Suppressor macrophage (primary cell): ENCODE data around the gene KIRREL3.

ENCODE experiments used
- DNase-seq, 4 experiments: peaks; one replicate each; pipeline ENCODE4 v3.0.0-alpha.2; 2020 to 2022

The KIRREL3 gene

DNA sequence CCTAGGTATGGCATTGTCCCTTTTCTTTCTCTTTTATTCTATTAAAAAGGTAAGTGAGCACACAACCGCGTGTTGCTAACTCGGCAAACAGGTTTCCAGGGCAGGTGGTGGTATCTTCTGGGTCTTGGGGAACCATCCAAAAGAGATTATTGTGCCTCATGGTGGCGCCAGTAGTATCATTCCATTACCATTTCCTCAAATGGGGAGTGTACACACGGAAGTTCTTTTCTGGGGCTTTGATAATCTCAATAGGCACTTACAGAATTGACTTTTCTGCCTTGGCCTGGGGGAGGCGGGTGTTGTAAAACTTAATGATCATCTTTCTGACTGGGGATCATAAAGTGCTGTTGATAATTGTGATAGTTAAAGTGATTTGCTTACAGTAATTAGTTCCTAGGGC lies 234.1 kb downstream of the KIRREL3 start:
- DNase-seq = no peak

DNA sequence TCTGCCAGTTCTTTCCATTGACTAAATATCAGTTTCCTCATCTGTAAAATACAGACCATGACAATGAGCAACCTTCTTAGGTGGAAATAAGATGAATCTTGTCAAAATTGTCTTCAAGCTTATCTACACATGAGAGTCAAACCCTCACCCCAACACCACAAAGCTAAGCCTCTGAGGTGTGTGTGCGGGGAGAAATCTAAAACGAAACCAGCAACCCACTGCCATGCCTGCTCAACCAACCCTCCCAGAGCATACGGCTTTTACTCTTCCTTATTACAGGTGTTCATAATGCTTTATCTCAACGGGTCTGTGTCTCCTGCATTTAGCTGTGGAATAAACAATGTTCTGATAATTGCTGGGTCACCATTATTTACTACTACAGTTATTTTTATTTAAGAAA lies 235.4 kb downstream of the KIRREL3 start:
- DNase-seq = no peak

DNA sequence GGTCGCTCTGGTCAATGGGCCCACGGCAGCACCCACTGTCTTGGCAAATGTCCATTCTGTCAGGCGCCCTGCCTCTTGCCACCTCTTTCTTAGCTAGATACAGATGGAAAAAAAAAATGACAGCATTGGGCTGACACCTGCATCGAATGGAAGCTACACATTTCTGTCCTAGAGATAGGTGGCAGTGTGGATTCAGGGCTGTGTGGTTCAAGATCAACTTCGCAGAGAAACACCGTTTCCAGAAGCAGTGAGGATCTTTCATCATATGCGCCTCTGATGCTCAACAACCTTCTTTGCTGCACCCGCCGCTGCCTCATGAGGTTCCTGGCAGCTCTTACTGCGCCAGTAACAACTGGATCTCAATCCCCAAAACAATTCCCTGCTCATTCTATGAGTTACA lies 236.3 kb downstream of the KIRREL3 start:
- no peak for DNase-seq

DNA sequence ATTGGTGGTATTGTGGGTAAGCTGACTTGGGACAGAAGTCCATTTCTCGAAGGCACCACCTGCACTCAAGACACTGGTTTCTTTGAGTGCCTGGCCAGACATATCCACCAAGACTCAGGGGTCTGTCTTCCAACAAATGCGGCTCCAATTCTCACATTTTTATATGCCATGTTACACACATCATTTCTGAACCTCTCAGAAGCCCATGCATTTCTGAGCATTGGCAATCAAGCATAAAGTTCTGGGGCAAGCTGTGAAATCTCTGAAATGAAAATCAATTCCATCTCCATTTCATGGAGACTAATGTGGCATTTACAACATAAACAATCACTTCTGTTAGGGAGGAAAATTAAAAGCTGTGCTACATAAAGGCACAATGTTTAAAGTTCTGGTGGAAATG lies 243.7 kb downstream of the KIRREL3 start:
- DNase-seq = no peak

DNA sequence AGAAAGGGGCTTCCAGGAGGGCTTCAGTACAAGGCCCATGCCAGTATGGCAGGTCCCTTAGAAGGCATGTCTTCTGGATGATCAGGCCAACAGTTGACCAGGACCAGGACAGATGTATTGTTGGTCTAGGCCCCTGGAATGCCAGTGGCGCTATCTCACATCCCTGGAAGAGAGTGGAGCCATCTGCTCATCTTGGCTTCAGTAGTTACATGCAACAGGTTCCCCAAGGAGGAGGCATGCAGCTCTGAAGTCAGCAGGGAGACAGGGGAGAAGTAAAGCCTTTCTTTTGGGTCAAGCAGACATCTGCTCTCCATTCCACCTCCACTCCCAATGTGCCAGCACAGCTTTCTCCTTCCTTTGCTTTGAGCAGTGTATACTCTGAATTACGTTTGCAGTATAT lies 244.1 kb downstream of the KIRREL3 start:
- no peak for DNase-seq

DNA sequence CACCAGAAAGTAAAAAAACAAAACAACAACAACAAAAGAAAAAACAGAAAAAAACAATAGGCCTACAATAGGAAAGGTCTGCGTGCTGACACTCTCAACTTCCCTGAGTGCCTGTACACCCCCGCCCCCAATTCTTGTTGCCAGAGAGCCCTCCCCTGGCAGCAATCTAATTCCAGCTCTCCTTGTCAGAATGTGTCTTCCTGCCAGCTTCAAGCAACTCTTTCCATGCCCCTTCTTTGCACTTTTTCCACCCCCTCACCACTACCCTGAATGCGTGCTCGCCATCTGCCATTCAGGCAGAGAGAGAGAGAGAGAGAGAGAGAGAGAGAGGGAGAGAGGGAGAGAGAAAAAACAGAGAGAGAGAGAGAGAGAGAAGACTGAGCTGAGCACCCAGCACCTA lies 245.0 kb downstream of the KIRREL3 start:
- DNase-seq = no peak

DNA sequence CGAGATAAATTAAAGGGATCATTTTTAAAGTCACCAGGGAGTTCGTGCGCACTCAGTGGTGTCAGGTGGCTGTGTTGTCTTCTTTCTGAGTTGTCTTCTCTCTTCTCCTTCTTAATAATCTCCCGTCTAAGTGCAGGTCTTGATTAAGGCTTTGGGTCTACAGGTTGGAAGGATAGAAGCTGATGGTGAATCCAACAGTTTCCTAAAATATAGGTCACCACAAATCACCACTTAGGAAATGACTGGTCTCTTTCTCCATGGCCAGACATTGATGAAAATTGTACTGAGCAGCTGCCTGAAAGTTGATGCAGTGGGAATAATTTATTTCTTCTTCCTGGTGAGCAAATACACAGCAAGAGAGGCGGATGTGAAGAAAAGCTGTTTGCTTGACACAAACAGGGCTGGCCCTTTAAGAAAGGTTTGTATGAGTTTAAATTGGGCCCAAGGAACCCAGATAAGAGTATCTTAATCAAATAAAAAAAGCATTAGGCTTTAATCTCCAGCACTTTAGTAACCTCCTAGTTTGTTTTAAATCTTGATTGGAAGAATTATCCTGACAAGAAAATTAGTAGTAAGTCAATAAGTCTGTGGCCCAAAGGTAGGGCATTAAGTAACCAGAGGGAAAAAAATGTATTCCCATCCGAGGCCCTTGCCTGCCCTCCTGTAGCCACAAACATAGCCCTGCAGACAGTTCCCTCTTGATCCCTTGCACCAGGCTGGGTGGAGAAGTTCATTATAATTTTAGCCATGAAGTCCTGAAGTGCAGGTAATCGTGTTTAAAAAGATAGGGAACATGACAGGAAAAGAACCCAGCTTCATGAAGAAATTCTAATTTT lies 245.8 kb downstream of the KIRREL3 start:
- DNase-seq = no peak

DNA sequence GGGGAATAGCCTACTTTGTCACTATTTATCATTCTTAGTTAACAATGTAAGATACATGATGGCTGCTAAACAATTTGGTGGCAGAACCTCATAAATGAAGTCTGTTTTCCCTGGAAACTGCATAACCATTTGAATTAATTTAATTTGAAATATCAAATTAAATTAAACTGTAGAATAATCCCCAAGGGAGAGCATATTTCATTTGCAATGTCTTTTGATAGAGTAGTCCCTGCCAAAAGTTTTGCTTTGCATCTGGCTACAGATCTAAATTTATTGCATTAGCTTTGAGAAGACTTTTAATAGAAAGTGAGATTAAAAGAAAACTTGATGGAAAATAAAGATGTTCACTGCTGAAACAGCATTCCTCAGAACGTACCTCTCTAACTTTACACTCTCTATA lies 246.6 kb downstream of the KIRREL3 start:
- DNase-seq = no peak

DNA sequence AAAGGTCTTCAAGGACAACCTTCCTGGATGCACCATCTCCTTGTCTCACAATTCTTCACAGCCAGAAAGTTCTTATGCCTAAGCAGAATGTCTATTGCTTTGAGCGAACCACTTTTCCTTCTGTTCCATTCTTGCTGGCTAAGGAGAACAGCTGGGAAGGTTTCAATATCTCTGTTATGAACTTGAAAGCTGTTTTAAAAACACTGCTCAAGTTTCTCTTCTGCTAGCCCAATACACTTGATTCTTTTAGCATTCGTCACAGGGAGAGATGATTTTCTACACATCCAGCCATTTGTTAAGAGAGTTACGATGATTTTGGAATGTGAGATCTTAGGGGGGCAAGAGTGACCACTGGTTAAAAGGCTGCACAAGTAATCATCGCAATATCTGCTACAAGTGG lies 249.3 kb downstream of the KIRREL3 start:
- DNase-seq = no peak

DNA sequence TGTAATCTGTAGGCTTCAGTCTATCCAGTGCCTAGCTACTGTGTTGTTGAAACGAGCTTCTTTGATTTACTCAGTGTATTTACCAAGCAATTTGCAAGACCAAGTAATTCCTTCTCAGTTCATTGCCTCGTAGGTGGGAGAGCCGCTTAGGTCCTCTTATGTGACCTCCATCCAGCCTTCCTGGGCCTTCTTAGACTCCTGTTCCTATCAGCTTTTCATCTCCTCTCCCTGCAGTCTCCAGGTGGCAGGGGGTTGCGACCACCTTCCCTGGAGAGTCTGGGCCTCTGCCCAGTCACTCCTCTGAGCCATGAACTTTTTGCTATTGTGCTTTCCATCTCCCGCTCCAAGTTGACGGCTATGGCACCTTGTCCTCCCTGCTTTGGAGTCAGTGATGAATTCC lies 251.8 kb downstream of the KIRREL3 start:
- DNase-seq = no peak

DNA sequence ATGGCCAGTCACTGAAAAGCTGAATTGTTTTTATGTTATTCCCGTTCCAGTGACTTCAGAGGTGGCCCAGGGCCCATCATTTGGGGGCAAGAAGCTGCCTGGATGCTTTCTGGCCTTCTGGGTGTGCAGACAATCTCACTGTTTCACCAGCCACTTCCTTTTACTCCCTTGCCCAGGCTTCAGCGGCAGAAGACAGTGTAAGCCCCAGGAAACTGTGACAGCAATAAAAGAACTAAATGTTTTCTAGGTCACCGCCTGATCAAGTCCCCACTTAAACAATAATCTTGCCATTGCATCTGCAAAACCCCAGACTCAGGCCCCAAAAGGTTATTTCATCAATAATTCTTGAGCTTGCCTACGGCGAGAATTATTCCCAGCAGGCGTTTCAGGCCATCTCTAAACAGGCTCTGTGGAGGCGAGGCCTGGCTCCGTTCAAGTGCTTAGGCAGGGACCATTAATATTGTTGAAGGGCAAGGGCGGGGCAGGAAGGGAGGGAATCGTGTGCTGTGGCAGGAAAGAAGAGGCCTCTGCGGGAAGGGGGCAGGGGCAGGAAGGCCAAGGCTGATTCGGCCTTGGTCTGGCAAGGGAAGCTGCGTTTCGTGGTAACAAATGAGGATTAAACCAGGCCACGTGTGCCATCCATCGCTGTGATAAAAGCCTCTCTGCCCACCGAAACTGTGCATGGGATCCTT lies 252.3 kb downstream of the KIRREL3 start:
- no peak for DNase-seq

DNA sequence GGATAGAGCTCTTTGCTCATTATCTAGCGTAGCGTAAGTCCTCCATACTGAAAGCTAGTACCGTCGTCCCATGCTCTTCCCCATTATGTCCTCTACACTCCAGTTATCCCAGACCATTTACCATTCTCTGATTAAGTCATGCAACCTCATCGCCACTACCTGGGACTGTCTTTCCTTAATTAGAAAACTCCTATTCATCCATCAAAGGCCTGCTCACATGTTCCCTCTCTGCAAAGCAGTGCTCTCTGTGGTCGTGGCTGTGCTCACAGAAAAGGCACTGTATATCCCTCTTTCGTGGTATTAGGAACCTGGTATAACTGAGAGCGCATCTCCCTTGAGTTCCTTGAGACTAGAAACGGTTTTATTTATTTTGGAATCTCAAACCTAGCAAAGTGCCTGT lies 253.3 kb downstream of the KIRREL3 start:
- DNase-seq = no peak

DNA sequence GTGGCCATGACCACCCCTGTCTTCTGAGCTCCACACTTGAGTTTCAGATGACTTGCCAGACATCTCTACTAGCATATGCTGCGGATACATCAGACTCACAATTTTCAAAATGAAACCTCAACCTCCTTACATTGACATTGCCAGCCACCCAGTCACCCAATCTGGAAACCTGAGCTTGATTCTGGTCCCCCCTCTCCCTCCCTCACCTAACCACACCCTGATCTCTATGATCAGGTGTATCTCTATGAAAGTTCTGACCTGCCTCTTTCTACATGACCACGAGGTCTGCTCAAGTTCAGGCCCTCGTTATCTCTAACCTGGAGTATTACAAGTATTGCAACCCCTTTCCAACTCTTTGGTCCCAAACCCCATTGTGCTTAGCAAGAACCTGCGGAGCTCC lies 254.1 kb downstream of the KIRREL3 start:
- no peak for DNase-seq

DNA sequence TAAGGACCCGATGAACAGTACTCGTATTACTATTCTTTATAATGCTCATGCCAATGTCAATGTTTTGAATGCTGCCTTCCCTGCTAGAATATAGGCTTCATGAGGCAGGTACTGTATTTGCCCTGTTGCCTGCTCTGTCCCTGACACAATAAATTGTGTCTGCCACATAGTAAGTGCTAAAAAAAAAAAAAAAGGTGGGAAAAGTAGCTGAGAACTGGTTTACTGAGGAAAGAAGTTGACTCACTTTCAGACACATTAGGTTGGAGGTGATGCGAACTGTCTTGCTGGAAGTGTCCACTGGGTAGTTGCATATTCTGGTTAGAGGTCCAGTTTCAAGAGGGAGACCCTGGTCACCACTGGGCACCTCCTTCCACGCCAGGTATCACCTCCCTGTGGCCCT lies 255.9 kb downstream of the KIRREL3 start:
- no peak for DNase-seq

DNA sequence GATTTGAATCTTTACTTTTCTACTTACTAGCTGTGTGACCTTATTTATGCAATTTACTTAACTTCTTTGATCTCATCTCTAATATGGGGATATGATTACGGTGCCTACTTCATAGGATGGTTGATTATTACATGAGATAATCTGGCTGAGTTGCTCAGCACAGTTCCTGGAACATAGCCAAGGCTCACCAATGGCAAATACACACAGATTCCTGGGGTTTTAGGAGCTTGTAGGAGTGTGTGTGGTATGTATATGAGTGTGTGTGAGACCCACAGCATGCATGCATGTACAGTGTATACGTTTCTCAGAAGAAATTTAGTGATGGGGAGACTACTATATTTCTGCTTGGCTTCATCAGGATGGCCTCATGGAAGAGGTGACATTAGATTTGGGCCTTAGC lies 256.9 kb downstream of the KIRREL3 start:
- DNase-seq = no peak

DNA sequence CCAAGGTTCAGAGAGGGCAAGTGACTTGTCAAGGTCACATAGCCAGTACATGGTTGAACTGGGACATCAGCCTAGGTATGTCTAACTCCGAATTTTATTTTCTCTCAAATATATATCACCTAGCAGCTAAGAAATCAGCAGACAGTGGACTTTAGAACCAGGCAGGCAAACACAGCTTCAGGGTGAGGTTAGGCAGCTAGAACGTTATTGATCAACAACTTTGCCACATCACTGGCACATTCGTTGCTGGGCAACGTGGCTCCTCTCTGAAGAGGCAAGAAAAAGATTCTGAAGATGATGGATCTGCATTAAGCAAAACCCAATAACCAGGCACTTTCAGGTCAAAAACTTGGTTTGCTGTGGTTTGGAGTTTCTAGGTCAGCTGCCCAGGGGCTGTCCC lies 258.0 kb downstream of the KIRREL3 start:
- no peak for DNase-seq

DNA sequence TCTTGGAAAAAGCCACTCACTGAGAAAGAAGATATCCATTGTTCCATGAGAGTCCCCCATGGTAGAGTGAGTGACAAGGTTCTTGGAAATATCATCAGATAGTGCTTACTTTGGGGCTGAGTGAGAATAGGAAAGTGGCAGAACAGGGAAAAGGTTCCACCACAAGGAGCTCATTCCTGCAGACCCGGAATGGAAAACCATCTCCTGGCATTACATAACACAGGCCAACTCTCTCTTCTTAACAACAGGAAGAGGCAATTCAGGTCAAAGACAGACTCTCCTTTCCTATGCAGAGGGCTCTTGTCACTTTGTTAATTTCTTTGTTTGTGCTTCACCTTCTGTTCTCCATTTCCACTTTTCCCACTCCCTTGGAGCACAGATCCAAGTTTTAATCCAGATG lies 259.7 kb downstream of the KIRREL3 start:
- DNase-seq = no peak

DNA sequence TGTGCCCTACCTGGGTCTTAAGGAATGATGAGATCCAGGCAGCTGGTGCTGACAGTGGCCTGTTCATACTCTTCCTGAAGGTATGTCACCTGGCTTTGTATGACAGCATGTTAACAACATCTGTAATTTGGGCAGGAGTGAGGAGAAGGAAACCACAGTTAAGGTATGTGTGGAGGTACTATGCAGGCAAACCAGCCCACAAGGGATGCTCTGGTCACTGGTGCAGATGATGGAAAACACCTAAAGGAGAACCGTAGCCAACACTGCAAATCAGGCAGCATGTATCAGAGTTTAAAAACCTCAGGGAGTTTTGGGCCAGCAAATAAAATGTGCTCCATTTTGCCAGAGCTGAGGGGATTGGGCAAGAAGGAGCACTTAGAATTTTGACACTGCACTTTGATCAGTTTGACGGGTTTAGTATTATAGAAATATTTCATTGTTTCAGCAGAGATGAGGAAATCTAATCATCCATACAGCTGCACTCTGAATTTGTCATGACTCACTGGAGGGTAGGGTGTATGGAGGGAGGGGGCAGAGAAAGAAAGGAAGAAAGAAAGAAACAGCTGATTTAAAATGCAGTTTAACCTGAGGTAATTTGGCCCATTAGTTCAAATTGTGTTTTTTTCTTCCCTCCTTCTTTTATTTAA lies 260.9 kb downstream of the KIRREL3 start:
- DNase-seq = no peak

DNA sequence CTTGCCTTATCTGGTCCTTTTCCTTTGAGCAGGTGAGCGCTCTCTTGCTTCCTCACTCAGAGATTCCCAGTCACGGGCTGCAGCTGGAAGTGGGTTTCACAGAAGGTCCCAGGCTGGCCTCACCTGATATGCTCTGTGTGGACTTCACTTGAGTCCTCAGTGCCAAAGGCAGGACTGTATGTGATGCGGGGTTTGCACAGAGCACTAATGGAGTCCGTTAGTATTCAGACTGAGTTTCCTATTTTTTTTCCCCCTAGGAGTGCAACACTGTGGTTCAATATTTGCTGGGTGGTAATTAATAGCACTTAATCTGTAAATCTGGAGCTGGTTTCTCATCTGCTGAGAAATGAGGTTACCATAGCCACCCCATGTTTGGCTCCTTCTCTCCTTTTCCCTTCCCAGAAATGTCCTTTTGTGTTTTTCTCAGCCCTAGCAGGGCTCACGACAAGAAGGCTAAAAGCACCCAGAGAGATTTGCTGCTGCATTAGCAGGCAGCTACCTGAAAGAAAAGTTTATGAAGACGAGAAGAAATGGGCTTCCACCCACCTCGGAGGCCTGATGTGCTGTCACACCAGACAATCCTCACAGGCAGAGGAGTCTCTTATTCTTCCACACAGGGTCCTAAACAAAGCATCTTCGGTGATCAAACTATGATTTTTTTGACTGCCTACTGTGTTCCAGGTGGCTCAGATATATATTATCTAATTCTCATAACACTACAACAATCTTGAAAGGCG lies 262.1 kb downstream of the KIRREL3 start:
- no peak for DNase-seq

DNA sequence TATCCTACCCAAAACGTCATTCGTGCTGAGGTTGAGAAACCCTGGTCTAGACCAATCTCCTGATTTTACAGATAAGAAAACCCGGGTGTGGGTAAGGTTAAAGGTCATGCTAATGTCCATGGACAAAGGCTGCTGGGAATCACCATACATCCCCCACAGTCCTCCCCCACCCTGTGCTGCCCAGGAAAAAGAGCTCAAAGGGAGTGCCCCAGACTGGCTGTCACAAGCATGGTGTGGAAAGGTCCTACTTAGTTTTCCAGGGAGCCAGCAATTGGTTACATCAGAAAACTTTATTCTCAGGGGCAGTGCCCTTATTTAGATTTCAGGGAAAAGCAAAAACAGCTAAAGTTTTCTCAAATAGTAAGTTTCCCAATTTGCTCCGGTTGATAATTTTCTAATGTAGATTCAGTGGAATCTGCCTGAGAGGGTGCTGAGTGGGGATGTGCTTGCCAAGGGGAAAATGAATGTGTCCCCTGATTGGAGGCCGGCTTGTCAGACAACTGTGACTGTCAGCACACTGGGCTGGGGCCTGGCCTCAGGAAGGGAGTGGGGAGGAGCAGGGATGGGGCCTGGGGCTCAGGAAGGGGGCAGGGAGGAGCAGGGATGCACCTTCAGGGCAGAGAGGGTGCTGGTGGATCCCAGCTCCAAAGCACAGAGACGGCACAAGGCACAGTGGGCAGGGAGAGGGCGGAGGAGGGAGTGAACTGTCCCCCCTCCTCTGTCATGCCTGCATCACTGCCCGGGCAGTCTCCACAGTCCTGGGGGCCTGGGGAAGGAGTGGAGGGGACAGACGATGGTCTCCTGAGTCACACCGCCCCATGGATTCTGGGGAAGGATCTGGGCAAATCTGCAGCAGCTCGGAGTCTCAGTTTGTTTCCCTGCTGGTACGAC lies 263.6 kb downstream of the KIRREL3 start:
- no peak for DNase-seq

DNA sequence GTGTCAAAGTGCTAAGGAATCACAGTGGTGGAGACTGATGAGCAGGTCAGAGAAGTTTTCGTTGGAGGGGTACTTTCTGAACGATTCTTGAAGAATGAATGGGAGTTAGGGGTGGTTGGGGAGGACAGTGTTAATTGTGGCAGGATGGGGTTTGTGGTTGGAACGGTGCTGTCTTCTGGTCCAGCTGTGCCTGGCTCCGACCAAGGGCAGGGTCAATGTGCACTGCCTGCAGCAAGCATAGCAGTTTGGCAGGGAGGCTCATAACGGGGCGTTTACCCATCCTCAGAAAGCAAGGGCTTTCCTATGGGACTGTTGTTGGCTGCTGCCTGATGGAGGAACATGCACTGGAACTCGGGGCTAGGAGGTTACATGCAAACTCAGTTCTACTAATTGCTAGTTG lies 265.8 kb downstream of the KIRREL3 start:
- DNase-seq = no peak

DNA sequence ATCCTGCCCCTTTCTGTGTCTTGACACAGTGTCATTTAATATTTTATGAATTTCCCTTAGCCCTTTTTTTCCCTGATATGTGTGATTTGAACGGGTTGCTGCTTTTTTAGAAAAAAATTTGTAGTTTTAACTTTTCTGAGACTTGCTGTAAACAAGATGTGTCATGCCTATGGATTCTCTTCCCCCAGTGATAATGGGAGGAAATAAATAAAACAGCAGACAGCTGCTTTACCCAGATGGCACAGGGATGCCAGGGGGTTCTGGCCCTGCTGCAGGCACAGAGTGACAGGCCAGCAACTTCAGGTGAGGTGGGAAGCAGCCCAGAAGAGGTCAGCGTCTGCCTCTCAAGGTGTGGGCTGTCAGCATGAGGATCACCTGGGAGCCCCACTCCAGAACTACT lies 266.9 kb downstream of the KIRREL3 start:
- no peak for DNase-seq
